Neutrophil (primary cell): ENCODE data around the gene PTK6.

Source experiments
- H3K27ac ChIP-seq: fragments of 200-600 bp; sonication (generic); 2 replicates; pipeline ENCODE4 v1.5.1; 2016; ENCODE audit warnings: mild to moderate bottlenecking, moderate library complexity
- H3K27me3 ChIP-seq: fragments of 200-600 bp; sonication (generic); 2 replicates; pipeline ENCODE4 v1.6.0; 2016; ENCODE audit warnings: mild to moderate bottlenecking
- H3K36me3 ChIP-seq: fragments of 200-600 bp; sonication (generic); 2 replicates; pipeline ENCODE4 v1.5.1; 2017
- H3K4me1 ChIP-seq, 2 experiments: fragments of 200-600 bp in 1 of 2; sonication (generic) in 1 of 2; 1 replicate in 1 of 2; 2 replicates in 1 of 2; pipeline versions ENCODE4 v1.5.1 to v1.6.1; 2013 to 2016; ENCODE audit warnings: low read depth in 1 of 2, low read length in 1 of 2, mild to moderate bottlenecking in 1 of 2, moderate library complexity in 1 of 2; ENCODE audit not compliant: control insufficient read depth in 1 of 2, insufficient read depth in 1 of 2
- H3K4me3 ChIP-seq, 2 experiments: fragments of 200-600 bp in 1 of 2; sonication (generic) in 1 of 2; 1 replicate in 1 of 2; 2 replicates in 1 of 2; pipeline ENCODE4 v1.5.1; 2013 to 2016; ENCODE audit warnings: low read depth in 1 of 2, low read length in 1 of 2, mild to moderate bottlenecking in 1 of 2, moderate library complexity in 1 of 2
- H3K9me3 ChIP-seq: fragments of 200-600 bp; sonication (generic); 2 replicates; pipeline ENCODE4 v1.5.1; 2016
- TF ChIP-seq, protein P1 (sequence below): fragments of 200-600 bp; sonication (generic); IDR thresholded peaks from 2 replicates; pipeline ENCODE4 v1.5.1; 2016; ENCODE audit warnings: antibody characterized with exemption

Gene PTK6

DNA sequence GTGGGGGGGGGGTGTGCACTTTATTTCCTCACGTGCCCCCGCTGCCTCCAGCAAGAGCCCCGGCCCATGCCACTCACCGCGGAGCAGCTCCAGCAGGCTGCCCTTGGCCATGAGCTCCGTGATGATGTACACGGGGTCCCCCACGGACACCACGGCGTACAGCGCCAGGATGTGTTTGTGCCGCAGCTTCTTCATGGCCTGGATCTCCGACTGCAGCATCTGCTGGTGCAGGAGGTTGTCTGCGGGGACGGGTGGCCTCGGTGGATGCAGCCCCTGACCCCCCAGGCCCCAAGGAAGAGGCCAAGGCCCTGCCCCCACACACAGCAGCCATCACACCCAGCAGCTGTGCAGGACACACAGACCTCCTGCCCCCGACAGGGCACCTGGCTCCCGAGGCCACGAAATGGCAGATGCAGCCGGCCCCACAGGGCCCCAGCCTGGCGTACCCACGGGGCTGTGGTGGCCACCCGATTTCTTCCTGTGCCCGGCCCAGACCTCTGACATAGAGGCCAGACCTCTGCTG lies 4.7 kb downstream of the PTK6 start:
- TF ChIP-seq, protein P1, sequence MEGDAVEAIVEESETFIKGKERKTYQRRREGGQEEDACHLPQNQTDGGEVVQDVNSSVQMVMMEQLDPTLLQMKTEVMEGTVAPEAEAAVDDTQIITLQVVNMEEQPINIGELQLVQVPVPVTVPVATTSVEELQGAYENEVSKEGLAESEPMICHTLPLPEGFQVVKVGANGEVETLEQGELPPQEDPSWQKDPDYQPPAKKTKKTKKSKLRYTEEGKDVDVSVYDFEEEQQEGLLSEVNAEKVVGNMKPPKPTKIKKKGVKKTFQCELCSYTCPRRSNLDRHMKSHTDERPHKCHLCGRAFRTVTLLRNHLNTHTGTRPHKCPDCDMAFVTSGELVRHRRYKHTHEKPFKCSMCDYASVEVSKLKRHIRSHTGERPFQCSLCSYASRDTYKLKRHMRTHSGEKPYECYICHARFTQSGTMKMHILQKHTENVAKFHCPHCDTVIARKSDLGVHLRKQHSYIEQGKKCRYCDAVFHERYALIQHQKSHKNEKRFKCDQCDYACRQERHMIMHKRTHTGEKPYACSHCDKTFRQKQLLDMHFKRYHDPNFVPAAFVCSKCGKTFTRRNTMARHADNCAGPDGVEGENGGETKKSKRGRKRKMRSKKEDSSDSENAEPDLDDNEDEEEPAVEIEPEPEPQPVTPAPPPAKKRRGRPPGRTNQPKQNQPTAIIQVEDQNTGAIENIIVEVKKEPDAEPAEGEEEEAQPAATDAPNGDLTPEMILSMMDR, result no peak
- no peak overlapping the region for H3K4me3 ChIP-seq
- no peaks in the 10 kb centered on the region for H3K9me3 ChIP-seq

DNA sequence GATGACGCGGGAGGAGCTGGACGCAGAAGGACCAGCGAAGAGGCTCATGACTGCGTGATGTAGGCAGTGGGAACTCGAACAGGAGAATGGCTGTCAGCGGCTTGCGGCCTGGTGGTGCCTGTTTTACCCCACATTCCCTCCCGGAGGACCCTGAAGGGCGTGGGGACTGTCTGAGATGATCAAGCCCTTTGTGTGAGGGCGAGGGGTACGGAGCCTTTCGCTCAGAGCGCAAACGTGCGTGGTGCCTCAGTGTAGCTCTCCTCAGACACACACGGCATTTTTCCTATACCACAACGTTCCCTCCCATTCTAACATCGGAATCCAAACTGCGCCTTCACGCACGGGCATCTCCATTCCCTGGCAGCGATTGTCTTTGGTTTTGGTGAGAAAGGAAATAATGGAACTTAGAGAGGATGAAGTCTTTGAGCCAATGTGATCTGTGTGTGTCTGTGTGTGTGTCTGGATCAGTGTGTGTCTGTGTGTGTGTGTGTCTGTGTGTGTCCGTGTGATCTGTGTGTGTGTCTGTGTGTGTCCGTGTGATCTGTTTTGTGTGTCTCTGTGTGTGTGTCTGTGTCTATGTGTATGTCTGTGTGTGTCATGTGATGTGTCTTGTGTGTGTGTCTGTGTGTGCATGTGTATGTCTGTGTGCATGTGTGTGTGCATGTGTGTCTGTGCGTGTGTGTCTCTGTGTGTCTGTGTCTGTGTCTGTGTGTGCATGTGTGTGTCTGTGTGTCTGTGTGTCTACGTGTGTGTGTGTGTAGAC lies 5.3 kb downstream of the PTK6 start:
- peaks cover 1 to 6% of the 10 kb centered on the region in 2 experiments for H3K4me1 ChIP-seq
- H3K36me3 ChIP-seq, result no peaks in the 10 kb centered on the region
- H3K4me3 ChIP-seq, result no peak overlapping the region
- no peaks in the 10 kb centered on the region for H3K9me3 ChIP-seq
- TF ChIP-seq, protein P1, result no peak
- peaks cover 51% of the 10 kb centered on the region for H3K27me3 ChIP-seq
- H3K27ac ChIP-seq, result no peak overlapping the region

More for the DNA sequence above, 4.7 kb downstream of the PTK6 start:
- H3K36me3 ChIP-seq, result no peaks in the 10 kb centered on the region
- peaks cover 8 to 13% of the 10 kb centered on the region in 2 experiments for H3K4me1 ChIP-seq
- peaks cover 44% of the 10 kb centered on the region for H3K27me3 ChIP-seq
- H3K27ac ChIP-seq, result no peak overlapping the region

DNA sequence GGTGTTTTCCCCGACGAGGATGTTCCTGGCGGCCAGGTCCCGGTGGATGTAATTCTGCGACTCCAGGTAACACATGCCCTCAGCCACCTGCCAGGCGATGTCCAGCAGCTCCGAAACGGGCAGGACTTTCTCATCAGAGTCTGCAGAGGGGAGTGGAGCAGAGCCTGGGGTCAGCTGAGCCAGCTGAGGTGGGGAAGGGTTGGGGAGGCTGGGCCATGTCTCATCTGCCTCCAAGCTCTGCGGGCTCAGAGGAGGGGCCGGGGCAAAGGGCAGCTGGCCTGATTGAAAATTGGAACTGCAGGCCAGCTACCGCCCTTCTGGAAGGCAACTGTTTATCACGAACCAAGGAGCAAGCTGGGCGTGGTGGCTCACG lies 6.4 kb downstream of the PTK6 start:
- Histone ChIP-seq H3K27ac (no peak overlapping the region), H3K9me3 (no peaks in the 10 kb centered on the region), H3K4me1 (no peaks in the 10 kb centered on the region), H3K27me3 (peaks cover 56% of the 10 kb centered on the region), H3K36me3 (no peaks in the 10 kb centered on the region), H3K4me3 (no peak overlapping the region)
- TF ChIP-seq, protein P1, result no peak

DNA sequence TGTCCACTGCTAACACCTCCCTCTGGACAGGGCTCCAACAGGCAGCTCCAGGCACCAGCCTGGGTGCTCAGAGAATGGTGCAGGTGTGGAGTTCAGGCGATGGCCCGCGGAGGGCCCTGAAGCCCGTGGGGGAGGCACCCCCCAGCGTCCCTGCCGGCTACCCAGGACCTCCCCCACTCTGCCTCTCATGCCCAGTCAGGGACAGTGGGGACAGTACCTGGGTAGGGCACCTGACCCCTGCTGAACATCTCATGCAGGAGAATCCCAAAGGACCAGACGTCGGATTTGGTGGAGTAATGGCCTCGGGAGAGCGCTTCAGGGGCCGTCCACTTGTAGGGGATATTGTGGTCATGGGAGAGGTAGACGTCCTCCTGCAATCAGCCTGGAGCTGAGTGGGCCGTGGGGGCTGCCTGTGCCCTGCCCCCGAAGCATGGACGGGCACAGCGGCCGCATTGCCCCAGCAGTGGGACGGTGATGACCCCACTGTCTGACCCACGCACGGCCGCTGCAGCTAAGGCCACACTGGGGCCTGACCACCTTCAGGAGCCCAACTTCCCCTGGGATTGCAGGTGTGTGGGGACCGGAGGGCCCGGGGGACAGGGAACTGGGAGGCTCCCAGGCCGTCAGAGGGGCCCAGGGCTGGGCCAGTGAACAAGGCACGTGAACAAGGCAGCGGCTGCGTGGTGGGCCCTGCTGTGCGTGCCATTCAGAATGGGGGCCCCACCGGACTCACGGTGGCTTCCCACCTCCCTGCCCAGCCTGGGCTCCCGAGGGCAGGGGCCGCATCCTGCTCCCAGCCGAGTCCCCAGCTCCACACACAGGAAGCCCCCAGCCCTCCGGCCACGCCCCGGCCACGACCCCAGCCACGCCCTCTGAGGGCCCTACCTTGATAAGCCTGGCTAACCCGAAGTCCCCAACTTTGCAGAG lies 7.1 kb downstream of the PTK6 start:
- Histone ChIP-seq H3K4me1 (no peaks in the 10 kb centered on the region), H3K27ac (no peak overlapping the region), H3K4me3 (no peak overlapping the region), H3K27me3 (peaks cover 57% of the 10 kb centered on the region), H3K9me3 (no peaks in the 10 kb centered on the region), H3K36me3 (no peaks in the 10 kb centered on the region)
- TF ChIP-seq, protein P1, result no peak

DNA sequence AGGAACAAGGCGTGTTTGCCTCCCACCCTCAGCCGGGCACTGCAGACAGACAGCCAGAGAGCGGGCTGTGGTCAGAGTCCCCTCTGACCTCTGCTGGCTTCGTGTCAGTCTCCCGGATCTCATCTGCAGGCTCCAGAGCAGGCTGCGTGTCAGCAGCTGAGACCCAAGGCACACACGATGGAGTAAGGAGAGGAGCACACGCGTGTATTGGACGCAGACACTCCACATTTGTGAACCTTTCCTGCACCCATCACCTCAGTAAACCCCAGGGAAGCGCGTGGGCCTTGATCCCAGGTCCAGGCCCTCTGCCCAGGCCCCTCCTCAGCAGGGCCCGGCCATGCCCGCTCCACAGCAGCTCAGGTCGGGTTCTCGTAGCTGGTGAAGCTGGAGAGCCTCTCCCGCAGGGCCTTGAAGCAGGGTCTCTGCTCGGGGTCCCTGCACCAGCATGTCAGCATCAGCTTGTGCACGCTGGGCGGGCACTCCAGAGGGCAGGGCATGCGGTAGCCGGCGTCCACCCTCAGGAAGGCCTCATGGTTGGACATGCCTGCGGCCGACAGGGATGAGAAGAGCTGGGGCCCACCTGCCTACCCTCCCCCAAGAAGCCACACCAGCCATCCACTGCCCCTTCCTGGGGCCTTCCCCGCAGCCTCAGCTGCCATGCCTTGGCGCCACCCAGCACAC lies 7.9 kb downstream of the PTK6 start:
- Histone ChIP-seq H3K9me3 (no peaks in the 10 kb centered on the region), H3K4me3 (no peak overlapping the region)

More for the DNA sequence above, 7.9 kb downstream of the PTK6 start:
- TF ChIP-seq, protein P1, result no peak
- Histone ChIP-seq H3K36me3 (no peaks in the 10 kb centered on the region), H3K4me1 (no peaks in the 10 kb centered on the region), H3K27ac (no peak overlapping the region), H3K27me3 (peaks cover 50% of the 10 kb centered on the region)
